HEK293 (cell line): ENCODE measurements around the gene HRCT1.
A peak's percentile ranks its signal among the peaks of the same experiment; 100 is the strongest.

Experiments used
- CTCF ChIA-PET: fragments of 350-600 bp; formaldehyde crosslinking; extraction: SDS; loops from one replicate; lab custom pipeline; 2021; ENCODE audit warnings: antibody characterized with exemption; lab: Yijun Ruan, JAX
- POLR2A ChIA-PET: fragments of 300-600 bp; formaldehyde crosslinking; extraction: SDS; loops from one replicate; lab custom pipeline; 2020; ENCODE audit warnings: antibody characterized with exemption, inconsistent platforms; lab: Yijun Ruan, JAX
- H3K27ac ChIP-seq: fragments of 200-500 bp; sonication (Bioruptor generic); 2 replicates; pipeline ENCODE4 v1.5.1; 2014; ENCODE audit warnings: low read depth, low read length, control low read depth, inconsistent platforms; ENCODE audit errors: extremely low read depth
- H3K36me3 ChIP-seq, 2 experiments: fragments of 200-500 bp in 1 of 2; sonication (Bioruptor generic) in 1 of 2; 1 replicate in 1 of 2; 2 replicates in 1 of 2; pipeline ENCODE4 v1.5.1; 2014 to 2017; ENCODE audit warnings: inconsistent platforms in 2 of 2, low read length in 2 of 2; ENCODE audit not compliant: control insufficient read depth in 2 of 2, insufficient read depth in 1 of 2
- H3K4me1 ChIP-seq: fragments of 200-500 bp; sonication (Bioruptor generic); 2 replicates; pipeline ENCODE4 v1.5.1; 2014; ENCODE audit warnings: mild to moderate bottlenecking, low read length, inconsistent platforms; ENCODE audit not compliant: control insufficient read depth, insufficient read depth
- H3K4me3 ChIP-seq: 2 replicates; pipeline ENCODE4 v1.5.1; 2011; ENCODE audit warnings: low read depth, mild to moderate bottlenecking, control low read depth, low read length, moderate library complexity
- H3K9me3 ChIP-seq: fragments of 200-500 bp; sonication (Bioruptor generic); 2 replicates; pipeline ENCODE4 v1.5.1; 2014; ENCODE audit warnings: low read depth, low read length, inconsistent platforms; ENCODE audit not compliant: control insufficient read depth, insufficient read depth
- CTCF ChIP-seq: fragments of 450-650 bp; formaldehyde crosslinking; IDR thresholded peaks from 2 replicates; pipeline ENCODE4 v1.5.1; 2016; ENCODE audit warnings: missing biosample characterization, missing genetic modification characterization
- PRDM10 ChIP-seq: fragments of 450-650 bp; formaldehyde crosslinking; IDR thresholded peaks from 2 replicates; pipeline ENCODE4 v1.5.1; 2016; ENCODE audit warnings: missing biosample characterization, missing genetic modification characterization
- ZBTB17 ChIP-seq: fragments of 450-650 bp; formaldehyde crosslinking; IDR thresholded peaks from 2 replicates; pipeline ENCODE4 v1.5.1; 2016; ENCODE audit warnings: missing biosample characterization, missing genetic modification characterization
- ZNF112 ChIP-seq: fragments of 450-650 bp; formaldehyde crosslinking; IDR thresholded peaks from 2 replicates; pipeline ENCODE4 v1.5.0; 2017; ENCODE audit warnings: missing biosample characterization, missing genetic modification characterization
- ZNF133 ChIP-seq: fragments of 450-650 bp; formaldehyde crosslinking; IDR thresholded peaks from 2 replicates; pipeline ENCODE4 v1.5.1; 2016; ENCODE audit warnings: missing biosample characterization, missing genetic modification characterization
- ZNF274 ChIP-seq, 2 experiments: fragments of 200-500 bp in 1 of 2; fragments of 450-650 bp in 1 of 2; sonication (Bioruptor generic) in 1 of 2; formaldehyde crosslinking in 1 of 2; IDR thresholded peaks; 2 replicates each; pipeline versions ENCODE4 v1.5.1 to v1.6.1; 2014 to 2016; ENCODE audit warnings: borderline replicate concordance in 1 of 2, inconsistent platforms in 1 of 2, low read length in 1 of 2, missing biosample characterization in 1 of 2, missing genetic modification characterization in 1 of 2
- ZNF280D ChIP-seq: fragments of 450-650 bp; formaldehyde crosslinking; IDR thresholded peaks from 2 replicates; pipeline ENCODE4 v1.5.1; 2016; ENCODE audit warnings: missing biosample characterization, missing genetic modification characterization
- ZNF639 ChIP-seq: fragments of 450-650 bp; formaldehyde crosslinking; IDR thresholded peaks from 2 replicates; pipeline ENCODE4 v1.5.1; 2016; ENCODE audit warnings: missing biosample characterization, missing genetic modification characterization
- ZNF654 ChIP-seq: fragments of 450-650 bp; formaldehyde crosslinking; IDR thresholded peaks from 2 replicates; pipeline ENCODE4 v1.5.1; 2016; ENCODE audit warnings: low read depth, missing biosample characterization, missing genetic modification characterization
- ZNF658 ChIP-seq: fragments of 450-650 bp; formaldehyde crosslinking; IDR thresholded peaks from 2 replicates; pipeline ENCODE4; 2016; ENCODE audit warnings: missing biosample characterization, missing genetic modification characterization
- ZNF747 ChIP-seq: fragments of 450-650 bp; formaldehyde crosslinking; IDR thresholded peaks from 2 replicates; pipeline ENCODE4 v1.5.1; 2016; ENCODE audit warnings: missing biosample characterization, missing genetic modification characterization
- ZNF792 ChIP-seq: fragments of 450-650 bp; formaldehyde crosslinking; IDR thresholded peaks from 2 replicates; pipeline ENCODE4 v1.5.1; 2016; ENCODE audit warnings: missing biosample characterization, missing genetic modification characterization
- TF ChIP-seq, protein P1 (sequence below): fragments of 450-650 bp; formaldehyde crosslinking; IDR thresholded peaks from 2 replicates; pipeline ENCODE4 v1.5.1; 2016; ENCODE audit warnings: missing biosample characterization, missing genetic modification characterization
- TF ChIP-seq, protein P2 (sequence below): fragments of 450-650 bp; formaldehyde crosslinking; IDR thresholded peaks from 2 replicates; pipeline ENCODE4 v1.5.0; 2017; ENCODE audit warnings: missing biosample characterization, missing genetic modification characterization, borderline replicate concordance

Gene HRCT1

GRCh38 chr9:35909687-35910612 lies 3.9 kb downstream of the HRCT1 start (continued):
- TF ChIP-seq, protein P1, sequence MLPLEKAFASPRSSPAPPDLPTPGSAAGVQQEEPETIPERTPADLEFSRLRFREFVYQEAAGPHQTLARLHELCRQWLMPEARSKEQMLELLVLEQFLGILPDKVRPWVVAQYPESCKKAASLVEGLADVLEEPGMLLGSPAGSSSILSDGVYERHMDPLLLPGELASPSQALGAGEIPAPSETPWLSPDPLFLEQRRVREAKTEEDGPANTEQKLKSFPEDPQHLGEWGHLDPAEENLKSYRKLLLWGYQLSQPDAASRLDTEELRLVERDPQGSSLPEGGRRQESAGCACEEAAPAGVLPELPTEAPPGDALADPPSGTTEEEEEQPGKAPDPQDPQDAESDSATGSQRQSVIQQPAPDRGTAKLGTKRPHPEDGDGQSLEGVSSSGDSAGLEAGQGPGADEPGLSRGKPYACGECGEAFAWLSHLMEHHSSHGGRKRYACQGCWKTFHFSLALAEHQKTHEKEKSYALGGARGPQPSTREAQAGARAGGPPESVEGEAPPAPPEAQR (tag by site-specific recombination): no peak
- no peak for TF ChIP-seq ZNF133
- TF ChIP-seq, protein P2, sequence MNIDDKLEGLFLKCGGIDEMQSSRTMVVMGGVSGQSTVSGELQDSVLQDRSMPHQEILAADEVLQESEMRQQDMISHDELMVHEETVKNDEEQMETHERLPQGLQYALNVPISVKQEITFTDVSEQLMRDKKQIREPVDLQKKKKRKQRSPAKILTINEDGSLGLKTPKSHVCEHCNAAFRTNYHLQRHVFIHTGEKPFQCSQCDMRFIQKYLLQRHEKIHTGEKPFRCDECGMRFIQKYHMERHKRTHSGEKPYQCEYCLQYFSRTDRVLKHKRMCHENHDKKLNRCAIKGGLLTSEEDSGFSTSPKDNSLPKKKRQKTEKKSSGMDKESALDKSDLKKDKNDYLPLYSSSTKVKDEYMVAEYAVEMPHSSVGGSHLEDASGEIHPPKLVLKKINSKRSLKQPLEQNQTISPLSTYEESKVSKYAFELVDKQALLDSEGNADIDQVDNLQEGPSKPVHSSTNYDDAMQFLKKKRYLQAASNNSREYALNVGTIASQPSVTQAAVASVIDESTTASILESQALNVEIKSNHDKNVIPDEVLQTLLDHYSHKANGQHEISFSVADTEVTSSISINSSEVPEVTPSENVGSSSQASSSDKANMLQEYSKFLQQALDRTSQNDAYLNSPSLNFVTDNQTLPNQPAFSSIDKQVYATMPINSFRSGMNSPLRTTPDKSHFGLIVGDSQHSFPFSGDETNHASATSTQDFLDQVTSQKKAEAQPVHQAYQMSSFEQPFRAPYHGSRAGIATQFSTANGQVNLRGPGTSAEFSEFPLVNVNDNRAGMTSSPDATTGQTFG (tag by site-specific recombination): no peak

GRCh38 chr9:35910613-35911359 lies 4.8 kb downstream of the HRCT1 start:
- H3K27ac ChIP-seq: no peak overlapping the region
- H3K36me3 ChIP-seq: no peaks in the 10 kb centered on the region
- TF ChIP-seq CTCF (tag by site-specific recombination) (peak; percentile 49; the same call in 1 of the 2 replicates), ZNF654 (peak; percentile 67), ZBTB17 (tag by site-specific recombination) (peak; percentile 42; the same call in 1 of the 2 replicates), ZNF658 (tag by site-specific recombination) (no peak)
- H3K4me1 ChIP-seq: peaks cover 10% of the 10 kb centered on the region
- H3K9me3 ChIP-seq: no peaks in the 10 kb centered on the region
- CTCF ChIA-PET: interaction anchor here (0.6 to 3.6 kb wide), 44 partner anchors 8 to 724 kb away, joined by 3 to 45 read pairs (median 4); partner anchors contain the start of genes CCDC107, GBA2, HINT2 and RGP1
- H3K4me3 ChIP-seq: no peak overlapping the region
- POLR2A ChIA-PET: no interaction called here

DNA sequence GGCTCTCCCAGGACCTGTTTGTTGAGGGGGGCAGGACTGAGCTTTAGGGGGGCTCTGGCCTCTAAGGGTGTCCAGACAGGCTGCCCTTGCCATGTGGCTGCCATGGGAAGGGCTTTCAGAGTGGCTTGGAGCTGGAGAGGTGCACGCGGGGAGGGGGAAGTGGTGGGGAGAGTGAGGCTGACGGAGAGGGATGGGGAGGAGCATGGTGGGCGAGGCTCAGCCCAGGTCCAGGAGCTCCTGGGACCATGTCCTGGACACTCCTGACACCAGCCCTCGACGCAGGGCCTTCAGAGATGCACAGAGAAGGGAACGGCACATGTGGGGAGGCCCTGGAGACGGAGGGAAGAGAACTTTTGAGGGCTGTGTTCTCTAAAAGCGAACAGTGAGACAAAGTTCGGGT lies 5.7 kb downstream of the HRCT1 start:
- ChIA-PET CTCF (interaction anchor here (0.6 to 3.6 kb wide), 36 partner anchors 9 to 290 kb away, joined by 3 to 45 read pairs (median 4); partner anchors contain the start of genes GBA2, HINT2 and RGP1), POLR2A (no interaction called here)
- Histone ChIP-seq H3K36me3 (no peaks in the 10 kb centered on the region), H3K27ac (no peak overlapping the region), H3K4me1 (peaks cover 10% of the 10 kb centered on the region), H3K9me3 (no peaks in the 10 kb centered on the region), H3K4me3 (no peak overlapping the region)
- TF ChIP-seq ZNF747 (tag by site-specific recombination): no peak
- no peak for TF ChIP-seq ZNF792 (tag by site-specific recombination)
- TF ChIP-seq ZNF280D (tag by site-specific recombination): no peak
- no peak for TF ChIP-seq ZNF639 (tag by site-specific recombination)
- TF ChIP-seq ZNF274 (IDR thresholded peaks at IDR 0.05; ENCODE audit: low read length): no peak
- TF ChIP-seq ZNF274 (tag by site-specific recombination; IDR thresholded peaks at IDR 0.05; ENCODE audit: borderline replicate concordance): no peak
- no peak for TF ChIP-seq PRDM10
- TF ChIP-seq ZNF112: no peak
